Activated naive CD4-positive, alpha-beta T cell treated with Interleukin-2 at 50 U/mL for 16 hours (primary cell): ENCODE data around the gene GGA3.
"Not testable (repeated sequence)": the region's sequence is repeated elsewhere in the genome, so short reads cannot be mapped to it uniquely, and the experiment has no call there.

Experiments
- DNase-seq: peaks from one replicate; pipeline ENCODE4 v3.0.0-alpha.2; 2020

Gene GGA3

GRCh38 chr17:75207760-75208159 is 53.6 kb downstream of the GGA3 start:
- no peak for DNase-seq

GRCh38 chr17:75207050-75207407 is 54.4 kb downstream of the GGA3 start:
- DNase-seq, result not testable (repeated sequence)

GRCh38 chr17:75205793-75206163 is 55.6 kb downstream of the GGA3 start:
- no peak for DNase-seq

GRCh38 chr17:75205037-75205792 is 56.2 kb downstream of the GGA3 start, which contains the start of gene NUP85:
Gene NUP85 (plus strand): TSS chr17:75205679. CDS start chr17:75205762, 83 bp downstream.
- peak; percentile 93 for DNase-seq

- no peak for DNase-seq
Observed at GRCh38 chr17:75199886-75200618, 61.4 kb downstream of the GGA3 start.

GRCh38 chr17:75194879-75195278 is 66.5 kb downstream of the GGA3 start:
- no peak for DNase-seq

GRCh38 chr17:75191584-75191983 is 69.8 kb downstream of the GGA3 start:
- no peak for DNase-seq

GRCh38 chr17:75188614-75189013 is 72.8 kb downstream of the GGA3 start:
- DNase-seq, result no peak
